Endodermal cell (in vitro differentiated cells): ENCODE results near the gene CNOT10. TPM values are rescaled to one million over a fixed set of nuclear protein-coding genes. Genes with fewer than 3 reads are reported as not detected.
A peak's percentile ranks its signal among the peaks of the same experiment; 100 is the strongest.

Source experiments
- DNase-seq: peaks from one replicate; pipeline ENCODE4 v3.0.0-alpha.2; 2017
- H3K27ac ChIP-seq: 2 replicates; pipeline ENCODE4 v1.5.1; 2013; ENCODE audit warnings: mild to moderate bottlenecking, low read depth, low read length, moderate library complexity
- H3K27me3 ChIP-seq: 2 replicates; pipeline ENCODE4 v1.6.1; 2013; ENCODE audit warnings: mild to moderate bottlenecking, low read length, moderate library complexity; ENCODE audit not compliant: insufficient read depth, control insufficient read depth, poor library complexity, severe bottlenecking
- H3K36me3 ChIP-seq: 2 replicates; pipeline ENCODE4 v1.7.0; 2013; ENCODE audit warnings: mild to moderate bottlenecking, low read length, moderate library complexity; ENCODE audit not compliant: control insufficient read depth, insufficient read depth
- H3K4me1 ChIP-seq: one replicate; pipeline ENCODE4 v1.7.0; 2013; ENCODE audit warnings: low read length; ENCODE audit not compliant: control insufficient read depth, insufficient read depth
- H3K4me3 ChIP-seq: 2 replicates; pipeline ENCODE4 v1.5.1; 2013; ENCODE audit warnings: mild to moderate bottlenecking, low read length, moderate library complexity
- H3K9ac ChIP-seq: 2 replicates; pipeline ENCODE4 v1.6.1; 2013; ENCODE audit warnings: mild to moderate bottlenecking, low read length, moderate library complexity; ENCODE audit not compliant: poor library complexity, severe bottlenecking; ENCODE audit errors: extremely low read depth
- H3K9me3 ChIP-seq: 2 replicates; pipeline ENCODE4 v1.6.1; 2013; ENCODE audit warnings: mild to moderate bottlenecking, low read length, moderate library complexity; ENCODE audit not compliant: control insufficient read depth
- H3K27ac Mint-ChIP-seq: 2 replicates; pipeline ENCODE4 v1.8.0; 2020; ENCODE audit warnings: mixed read lengths
- H3K27me3 Mint-ChIP-seq: 2 replicates; pipeline ENCODE4 v1.8.0; 2021; ENCODE audit warnings: mild to moderate bottlenecking, mixed read lengths; ENCODE audit not compliant: insufficient read depth
- H3K36me3 Mint-ChIP-seq: 2 replicates; pipeline ENCODE4 v1.8.0; 2020; ENCODE audit warnings: low read depth, mixed read lengths
- H3K4me1 Mint-ChIP-seq: 2 replicates; pipeline ENCODE4 v1.8.0; 2020; ENCODE audit warnings: mixed read lengths
- H3K4me3 Mint-ChIP-seq: 2 replicates; pipeline ENCODE4 v1.8.0; 2020; ENCODE audit warnings: mild to moderate bottlenecking, moderate library complexity, mixed read lengths
- H3K9me3 Mint-ChIP-seq: 2 replicates; pipeline ENCODE4 v1.8.0; 2020; ENCODE audit warnings: mild to moderate bottlenecking, mixed read lengths
- WGBS, 2 experiments: methylation state at CpG; one replicate each; pipeline versions ENCODE4 v1.1.5 to v1.1.7; 2013; ENCODE audit warnings: missing lambda C conversion rate in 2 of 2, mixed read lengths in 1 of 2; ENCODE audit not compliant: insufficient coverage in 1 of 2, insufficient read length in 1 of 2; 5-methylcytosine and 5-hydroxymethylcytosine counted together
- total RNA-seq, 2 donors: library from RNA; stranded (reverse); fragmentation: NEBNext Ultra II Directional in 1 of 2; extraction: Animal tissue kit (Norgen Biotek cat#: 25700) in 1 of 2; gene quantifications; 2 replicates in 1 of 2; 3 replicates in 1 of 2; pipeline ENCODE4 v1.2.1, GENCODE V29; 2021
- TF ChIP-seq, protein P1 (sequence below): fragments of 200-600 bp; sonication (generic); conservative IDR thresholded peaks from 2 replicates; pipeline ENCODE4 v1.5.0; 2021; ENCODE audit warnings: antibody characterized with exemption, mild to moderate bottlenecking

Gene CNOT10
- total RNA-seq, 2 donors from 2014 or later: 53.6 to 54.1 TPM

- Histone ChIP-seq H3K9me3 (no peaks in the 10 kb centered on the region), H3K27ac (no peak overlapping the region), H3K9ac (no peak overlapping the region), H3K36me3 (no peaks in the 10 kb centered on the region), H3K27me3 (no peaks in the 10 kb centered on the region), H3K4me3 (no peak overlapping the region), H3K4me1 (peaks cover 6% of the 10 kb centered on the region)
- peak; percentile 68 for DNase-seq
- TF ChIP-seq, protein P1, sequence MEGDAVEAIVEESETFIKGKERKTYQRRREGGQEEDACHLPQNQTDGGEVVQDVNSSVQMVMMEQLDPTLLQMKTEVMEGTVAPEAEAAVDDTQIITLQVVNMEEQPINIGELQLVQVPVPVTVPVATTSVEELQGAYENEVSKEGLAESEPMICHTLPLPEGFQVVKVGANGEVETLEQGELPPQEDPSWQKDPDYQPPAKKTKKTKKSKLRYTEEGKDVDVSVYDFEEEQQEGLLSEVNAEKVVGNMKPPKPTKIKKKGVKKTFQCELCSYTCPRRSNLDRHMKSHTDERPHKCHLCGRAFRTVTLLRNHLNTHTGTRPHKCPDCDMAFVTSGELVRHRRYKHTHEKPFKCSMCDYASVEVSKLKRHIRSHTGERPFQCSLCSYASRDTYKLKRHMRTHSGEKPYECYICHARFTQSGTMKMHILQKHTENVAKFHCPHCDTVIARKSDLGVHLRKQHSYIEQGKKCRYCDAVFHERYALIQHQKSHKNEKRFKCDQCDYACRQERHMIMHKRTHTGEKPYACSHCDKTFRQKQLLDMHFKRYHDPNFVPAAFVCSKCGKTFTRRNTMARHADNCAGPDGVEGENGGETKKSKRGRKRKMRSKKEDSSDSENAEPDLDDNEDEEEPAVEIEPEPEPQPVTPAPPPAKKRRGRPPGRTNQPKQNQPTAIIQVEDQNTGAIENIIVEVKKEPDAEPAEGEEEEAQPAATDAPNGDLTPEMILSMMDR: peak; percentile 39
- Mint-ChIP-seq H3K9me3 (no peaks in the 10 kb centered on the region), H3K4me3 (no peak overlapping the region), H3K27ac (no peak overlapping the region), H3K36me3 (no peaks in the 10 kb centered on the region), H3K27me3 (peaks cover 10% of the 10 kb centered on the region), H3K4me1 (peaks cover 26% of the 10 kb centered on the region)
- WGBS, 2 experiments: 68 to 77% methylated on average over 4 of the region's 4 CpGs
Measured at GRCh38 chr3:32643354-32643753, 41.6 kb upstream of the CNOT10 start.

DNA sequence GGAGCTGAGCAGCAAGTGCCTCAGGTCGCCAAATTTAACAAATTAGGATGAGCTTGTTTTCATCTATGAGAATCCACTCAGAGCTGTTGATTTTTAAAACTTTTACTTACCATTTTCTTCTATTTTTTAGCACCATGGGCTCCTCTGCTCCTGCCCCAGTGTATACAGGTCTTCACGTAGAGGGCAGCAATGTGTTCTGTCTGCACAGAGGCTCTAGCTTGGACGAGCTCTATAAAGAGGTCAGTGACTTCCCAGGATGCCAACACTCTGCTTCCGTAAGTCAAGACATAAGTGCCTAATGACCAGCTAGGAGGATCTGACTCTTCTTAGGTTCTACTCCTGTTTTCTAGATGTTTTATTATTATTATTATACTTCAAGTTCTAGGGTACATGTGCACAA lies 41.2 kb upstream of the CNOT10 start:
- H3K36me3 Mint-ChIP-seq: no peaks in the 10 kb centered on the region
- Histone ChIP-seq H3K4me1 (peaks cover 6% of the 10 kb centered on the region), H3K27me3 (no peaks in the 10 kb centered on the region), H3K27ac (no peak overlapping the region), H3K4me3 (no peak overlapping the region), H3K9ac (no peak overlapping the region), H3K9me3 (no peaks in the 10 kb centered on the region), H3K36me3 (no peaks in the 10 kb centered on the region)
- TF ChIP-seq, protein P1: no peak
- no peaks in the 10 kb centered on the region for H3K9me3 Mint-ChIP-seq
- H3K27me3 Mint-ChIP-seq: peaks cover 13% of the 10 kb centered on the region
- H3K4me3 Mint-ChIP-seq: no peak overlapping the region
- DNase-seq: no peak
- H3K27ac Mint-ChIP-seq: no peak overlapping the region
- peaks cover 26% of the 10 kb centered on the region for H3K4me1 Mint-ChIP-seq
- WGBS, 2 experiments: 79 to 88% methylated on average over 3 to 4 of the region's 4 CpGs

- Histone ChIP-seq H3K9ac (no peak overlapping the region), H3K4me1 (peaks cover 6% of the 10 kb centered on the region), H3K27me3 (no peaks in the 10 kb centered on the region), H3K9me3 (no peaks in the 10 kb centered on the region), H3K4me3 (no peak overlapping the region), H3K36me3 (no peaks in the 10 kb centered on the region), H3K27ac (no peak overlapping the region)
- Mint-ChIP-seq H3K27ac (no peak overlapping the region), H3K4me3 (no peak overlapping the region), H3K27me3 (peaks cover 16% of the 10 kb centered on the region), H3K4me1 (peaks cover 26% of the 10 kb centered on the region), H3K9me3 (no peaks in the 10 kb centered on the region), H3K36me3 (no peaks in the 10 kb centered on the region)
- DNase-seq: no peak
- TF ChIP-seq, protein P1: no peak
Measured at GRCh38 chr3:32644380-32644779, 40.6 kb upstream of the CNOT10 start.
